ENCODE results near the gene BRICD5.
A peak's percentile ranks its signal among the peaks of the same experiment; 100 is the strongest.

Gene BRICD5

GRCh38 chr16:2174396-2175131, 36.1 kb downstream of the BRICD5 start:
- H3K4ac ChIP-seq (ENCODE audit: low read length) = no peak overlapping the region
- no peak overlapping the region for H2BK12ac ChIP-seq (ENCODE audit: low read length)
- H3K4me1 ChIP-seq (ENCODE audit: control insufficient read depth in 2 of 2, insufficient read depth in 1 of 2, low read depth in 1 of 2, low read length in 2 of 2) = no peaks in the 10 kb centered on the region
- no peak overlapping the region for H2BK120ac ChIP-seq (ENCODE audit: low read depth, low read length)
- H3K4me3 ChIP-seq (ENCODE audit: low read length in 2 of 2) = no peak overlapping the region
- no peak overlapping the region for H3K4me2 ChIP-seq (ENCODE audit: insufficient read depth, low read length, poor library complexity, severe bottlenecking)
- peaks cover 7% of the 10 kb centered on the region for H3K79me1 ChIP-seq (ENCODE audit: low read depth, low read length)
- no peaks in the 10 kb centered on the region for H3K9me3 ChIP-seq (replicated peaks in 1 of 2; ENCODE audit: control insufficient read depth in 2 of 2, insufficient read depth in 1 of 2, low read depth in 1 of 2, low read length in 2 of 2)
- H3K27me3 ChIP-seq (ENCODE audit: control insufficient read depth in 3 of 3, insufficient read depth in 3 of 3, low read depth in 1 of 3, low read length in 3 of 3) = no peaks in the 10 kb centered on the region
- no peak for DNase-seq (ENCODE audit: low spot score)
- H2BK5ac ChIP-seq (ENCODE audit: low read length) = peak overlapping the region; percentile 82
- H4K91ac ChIP-seq (ENCODE audit: low read depth, low read length, poor library complexity) = no peak overlapping the region
- no peak overlapping the region for H2BK15ac ChIP-seq (ENCODE audit: low read length)
- no peak overlapping the region for H2AFZ ChIP-seq (ENCODE audit: low read length)
- H3K23ac ChIP-seq (ENCODE audit: low read depth, low read length, poor library complexity) = no peak overlapping the region
- no peak overlapping the region for H3K14ac ChIP-seq (ENCODE audit: low read length)
- no peak overlapping the region for H4K8ac ChIP-seq (ENCODE audit: low read depth, low read length)
- H3K36me3 ChIP-seq (replicated peaks in 1 of 2; ENCODE audit: control insufficient read depth in 2 of 2, insufficient read depth in 2 of 2, low read length in 2 of 2) = peaks cover 28 to 77% of the 10 kb centered on the region in 2 donors
- no peak overlapping the region for H2AK5ac ChIP-seq (ENCODE audit: low read depth, low read length)
- no peak overlapping the region for H3K18ac ChIP-seq (ENCODE audit: low read length)
- H3K27ac ChIP-seq (replicated peaks; ENCODE audit: low read length) = no peak overlapping the region
- no peak overlapping the region for H3K9ac ChIP-seq (ENCODE audit: low read depth, low read length, poor library complexity)
- WGBS, 2 donors (ENCODE audit: extremely low coverage in 2 of 2, insufficient read length in 2 of 2, insufficient replicate concordance in 1 of 2) = no CpG with 5 or more reads among the region's 21 CpGs

GRCh38 chr16:2173916-2174315, 36.7 kb downstream of the BRICD5 start:
- DNase-seq (ENCODE audit: low spot score) = no peak
- H3K9me3 ChIP-seq (replicated peaks in 1 of 2; ENCODE audit: control insufficient read depth in 2 of 2, insufficient read depth in 1 of 2, low read depth in 1 of 2, low read length in 2 of 2) = no peaks in the 10 kb centered on the region
- H3K79me1 ChIP-seq (ENCODE audit: low read depth, low read length) = peaks cover 7% of the 10 kb centered on the region
- H2BK120ac ChIP-seq (ENCODE audit: low read depth, low read length) = no peak overlapping the region
- H2BK5ac ChIP-seq (ENCODE audit: low read length) = no peak overlapping the region
- no peak overlapping the region for H2BK15ac ChIP-seq (ENCODE audit: low read length)
- no peak overlapping the region for H3K23ac ChIP-seq (ENCODE audit: low read depth, low read length, poor library complexity)
- H3K14ac ChIP-seq (ENCODE audit: low read length) = no peak overlapping the region
- no peak overlapping the region for H3K4me3 ChIP-seq (ENCODE audit: low read length in 2 of 2)
- no peaks in the 10 kb centered on the region for H3K27me3 ChIP-seq (ENCODE audit: control insufficient read depth in 3 of 3, insufficient read depth in 3 of 3, low read depth in 1 of 3, low read length in 3 of 3)
- WGBS, 2 donors (ENCODE audit: extremely low coverage in 2 of 2, insufficient read length in 2 of 2, insufficient replicate concordance in 1 of 2) = no CpG with 5 or more reads among the region's 4 CpGs
- H2AFZ ChIP-seq (ENCODE audit: low read length) = no peak overlapping the region
- H3K36me3 ChIP-seq (replicated peaks in 1 of 2; ENCODE audit: control insufficient read depth in 2 of 2, insufficient read depth in 2 of 2, low read length in 2 of 2) = peaks cover 28 to 82% of the 10 kb centered on the region in 2 donors
- H3K18ac ChIP-seq (ENCODE audit: low read length) = no peak overlapping the region
- H4K8ac ChIP-seq (ENCODE audit: low read depth, low read length) = no peak overlapping the region
- H3K9ac ChIP-seq (ENCODE audit: low read depth, low read length, poor library complexity) = no peak overlapping the region
- H3K27ac ChIP-seq (replicated peaks; ENCODE audit: low read length) = no peak overlapping the region
- no peak overlapping the region for H4K91ac ChIP-seq (ENCODE audit: low read depth, low read length, poor library complexity)
- no peak overlapping the region for H3K4me2 ChIP-seq (ENCODE audit: insufficient read depth, low read length, poor library complexity, severe bottlenecking)
- H2BK12ac ChIP-seq (ENCODE audit: low read length) = no peak overlapping the region
- no peaks in the 10 kb centered on the region for H3K4me1 ChIP-seq (ENCODE audit: control insufficient read depth in 2 of 2, insufficient read depth in 1 of 2, low read depth in 1 of 2, low read length in 2 of 2)
- H2AK5ac ChIP-seq (ENCODE audit: low read depth, low read length) = no peak overlapping the region
- H3K4ac ChIP-seq (ENCODE audit: low read length) = no peak overlapping the region

GRCh38 chr16:2173366-2173765, 37.3 kb downstream of the BRICD5 start:
- H3K18ac ChIP-seq (ENCODE audit: low read length) = no peak overlapping the region
- H3K9me3 ChIP-seq (replicated peaks in 1 of 2; ENCODE audit: control insufficient read depth in 2 of 2, insufficient read depth in 1 of 2, low read depth in 1 of 2, low read length in 2 of 2) = no peaks in the 10 kb centered on the region
- H3K4ac ChIP-seq (ENCODE audit: low read length) = no peak overlapping the region
- no peak overlapping the region for H3K4me2 ChIP-seq (ENCODE audit: insufficient read depth, low read length, poor library complexity, severe bottlenecking)
- H2BK5ac ChIP-seq (ENCODE audit: low read length) = no peak overlapping the region
- peaks cover 28 to 86% of the 10 kb centered on the region in 2 donors for H3K36me3 ChIP-seq (replicated peaks in 1 of 2; ENCODE audit: control insufficient read depth in 2 of 2, insufficient read depth in 2 of 2, low read length in 2 of 2)
- H2BK120ac ChIP-seq (ENCODE audit: low read depth, low read length) = no peak overlapping the region
- no peak overlapping the region for H3K14ac ChIP-seq (ENCODE audit: low read length)
- no CpG with 5 or more reads among the region's 14 CpGs for WGBS, 2 donors (ENCODE audit: extremely low coverage in 2 of 2, insufficient read length in 2 of 2, insufficient replicate concordance in 1 of 2)
- H3K4me1 ChIP-seq (ENCODE audit: control insufficient read depth in 2 of 2, insufficient read depth in 1 of 2, low read depth in 1 of 2, low read length in 2 of 2) = no peaks in the 10 kb centered on the region
- H3K27ac ChIP-seq (replicated peaks; ENCODE audit: low read length) = no peak overlapping the region
- no peak overlapping the region for H4K91ac ChIP-seq (ENCODE audit: low read depth, low read length, poor library complexity)
- no peaks in the 10 kb centered on the region for H3K27me3 ChIP-seq (ENCODE audit: control insufficient read depth in 3 of 3, insufficient read depth in 3 of 3, low read depth in 1 of 3, low read length in 3 of 3)
- H2BK15ac ChIP-seq (ENCODE audit: low read length) = no peak overlapping the region
- DNase-seq (ENCODE audit: low spot score) = no peak
- H4K8ac ChIP-seq (ENCODE audit: low read depth, low read length) = no peak overlapping the region
- H3K9ac ChIP-seq (ENCODE audit: low read depth, low read length, poor library complexity) = no peak overlapping the region
- H2AK5ac ChIP-seq (ENCODE audit: low read depth, low read length) = no peak overlapping the region
- no peak overlapping the region for H2BK12ac ChIP-seq (ENCODE audit: low read length)
- H2AFZ ChIP-seq (ENCODE audit: low read length) = no peak overlapping the region
- no peak overlapping the region for H3K23ac ChIP-seq (ENCODE audit: low read depth, low read length, poor library complexity)
- no peak overlapping the region for H3K4me3 ChIP-seq (ENCODE audit: low read length in 2 of 2)
- H3K79me1 ChIP-seq (ENCODE audit: low read depth, low read length) = peaks cover 7% of the 10 kb centered on the region

GRCh38 chr16:2172688-2173335, 37.9 kb downstream of the BRICD5 start:
- Histone ChIP-seq H3K4ac (ENCODE audit: low read length) (no peak overlapping the region), H3K9ac (ENCODE audit: low read depth, low read length, poor library complexity) (no peak overlapping the region), H3K18ac (ENCODE audit: low read length) (no peak overlapping the region), H2BK120ac (ENCODE audit: low read depth, low read length) (no peak overlapping the region), H3K4me3 (ENCODE audit: low read length in 2 of 2) (no peak overlapping the region), H3K23ac (ENCODE audit: low read depth, low read length, poor library complexity) (no peak overlapping the region), H3K27ac (replicated peaks; ENCODE audit: low read length) (no peak overlapping the region), H3K79me1 (ENCODE audit: low read depth, low read length) (peaks cover 7% of the 10 kb centered on the region), H3K4me2 (ENCODE audit: insufficient read depth, low read length, poor library complexity, severe bottlenecking) (no peak overlapping the region), H3K4me1 (ENCODE audit: control insufficient read depth in 2 of 2, insufficient read depth in 1 of 2, low read depth in 1 of 2, low read length in 2 of 2) (no peaks in the 10 kb centered on the region), H2AK5ac (ENCODE audit: low read depth, low read length) (no peak overlapping the region), H3K9me3 (replicated peaks in 1 of 2; ENCODE audit: control insufficient read depth in 2 of 2, insufficient read depth in 1 of 2, low read depth in 1 of 2, low read length in 2 of 2) (no peaks in the 10 kb centered on the region), H2BK5ac (ENCODE audit: low read length) (no peak overlapping the region), H3K36me3 (replicated peaks in 1 of 2; ENCODE audit: control insufficient read depth in 2 of 2, insufficient read depth in 2 of 2, low read length in 2 of 2) (peaks cover 31 to 89% of the 10 kb centered on the region in 2 donors), H2BK12ac (ENCODE audit: low read length) (no peak overlapping the region), H4K91ac (ENCODE audit: low read depth, low read length, poor library complexity) (no peak overlapping the region), H2BK15ac (ENCODE audit: low read length) (no peak overlapping the region), H2AFZ (ENCODE audit: low read length) (no peak overlapping the region), H3K14ac (ENCODE audit: low read length) (no peak overlapping the region), H3K27me3 (ENCODE audit: control insufficient read depth in 3 of 3, insufficient read depth in 3 of 3, low read depth in 1 of 3, low read length in 3 of 3) (no peaks in the 10 kb centered on the region), H4K8ac (ENCODE audit: low read depth, low read length) (no peak overlapping the region)
- WGBS, 2 donors (ENCODE audit: extremely low coverage in 2 of 2, insufficient read length in 2 of 2, insufficient replicate concordance in 1 of 2) = no CpG with 5 or more reads among the region's 29 CpGs
- no peak for DNase-seq (ENCODE audit: low spot score)
